ENCODE measurements around the gene CABP4.

The CABP4 gene

GRCh38 chr11:67492069-67492727 is 37.0 kb downstream of the CABP4 start:
- no peak overlapping the region for H3K4me3 Mint-ChIP-seq
- H3K36me3 Mint-ChIP-seq (ENCODE audit: low read depth): peaks cover 100% of the 10 kb centered on the region
- H3K27me3 Mint-ChIP-seq: no peaks in the 10 kb centered on the region
- no peaks in the 10 kb centered on the region for H3K9me3 Mint-ChIP-seq
- intact Hi-C loops (cut with micrococcal nuclease): no loop called here
- peaks cover 10% of the 10 kb centered on the region for H3K4me1 Mint-ChIP-seq (ENCODE audit: low read depth)
- no peak overlapping the region for H3K27ac Mint-ChIP-seq

GRCh38 chr11:67492801-67493547 is 37.8 kb downstream of the CABP4 start:
- H3K4me1 Mint-ChIP-seq (ENCODE audit: low read depth): peaks cover 14% of the 10 kb centered on the region
- intact Hi-C loops (cut with micrococcal nuclease): no loop called here
- H3K27me3 Mint-ChIP-seq: no peaks in the 10 kb centered on the region
- no peaks in the 10 kb centered on the region for H3K9me3 Mint-ChIP-seq
- no peak overlapping the region for H3K27ac Mint-ChIP-seq
- H3K36me3 Mint-ChIP-seq (ENCODE audit: low read depth): peaks cover 100% of the 10 kb centered on the region
- H3K4me3 Mint-ChIP-seq: no peak overlapping the region

- no peak overlapping the region for H3K27ac Mint-ChIP-seq
- peaks cover 12% of the 10 kb centered on the region for H3K4me1 Mint-ChIP-seq (ENCODE audit: low read depth)
- intact Hi-C loops (cut with micrococcal nuclease): no loop called here
- H3K36me3 Mint-ChIP-seq (ENCODE audit: low read depth): peaks cover 100% of the 10 kb centered on the region
- no peaks in the 10 kb centered on the region for H3K9me3 Mint-ChIP-seq
- no peak overlapping the region for H3K4me3 Mint-ChIP-seq
- H3K27me3 Mint-ChIP-seq: no peaks in the 10 kb centered on the region
Observed at GRCh38 chr11:67493548-67494370, 38.6 kb downstream of the CABP4 start.

- H3K4me3 Mint-ChIP-seq: no peak overlapping the region
- intact Hi-C loops (cut with micrococcal nuclease): no loop called here
- H3K27me3 Mint-ChIP-seq: no peaks in the 10 kb centered on the region
- H3K36me3 Mint-ChIP-seq (ENCODE audit: low read depth): peaks cover 100% of the 10 kb centered on the region
- no peaks in the 10 kb centered on the region for H3K9me3 Mint-ChIP-seq
- peaks cover 12% of the 10 kb centered on the region for H3K4me1 Mint-ChIP-seq (ENCODE audit: low read depth)
- H3K27ac Mint-ChIP-seq: no peak overlapping the region
Observed at GRCh38 chr11:67494371-67495233, 39.4 kb downstream of the CABP4 start.

GRCh38 chr11:67495234-67496005 is 40.3 kb downstream of the CABP4 start:
- intact Hi-C loops (cut with micrococcal nuclease): no loop called here
- Mint-ChIP-seq H3K9me3 (no peaks in the 10 kb centered on the region), H3K36me3 (ENCODE audit: low read depth) (peaks cover 100% of the 10 kb centered on the region), H3K4me3 (no peak overlapping the region), H3K4me1 (ENCODE audit: low read depth) (peaks cover 15% of the 10 kb centered on the region), H3K27me3 (no peaks in the 10 kb centered on the region), H3K27ac (no peak overlapping the region)

- intact Hi-C loops (cut with micrococcal nuclease): no loop called here
- Mint-ChIP-seq H3K27me3 (no peaks in the 10 kb centered on the region), H3K4me3 (no peak overlapping the region), H3K4me1 (ENCODE audit: low read depth) (peaks cover 21% of the 10 kb centered on the region), H3K27ac (no peak overlapping the region), H3K9me3 (no peaks in the 10 kb centered on the region), H3K36me3 (ENCODE audit: low read depth) (peaks cover 100% of the 10 kb centered on the region)
Observed at GRCh38 chr11:67496113-67496512, 41.0 kb downstream of the CABP4 start.

GRCh38 chr11:67497656-67498291 is 42.6 kb downstream of the CABP4 start:
- H3K36me3 Mint-ChIP-seq (ENCODE audit: low read depth): peaks cover 100% of the 10 kb centered on the region
- no peaks in the 10 kb centered on the region for H3K9me3 Mint-ChIP-seq
- H3K27ac Mint-ChIP-seq: no peak overlapping the region
- H3K4me1 Mint-ChIP-seq (ENCODE audit: low read depth): peaks cover 38% of the 10 kb centered on the region
- no peak overlapping the region for H3K4me3 Mint-ChIP-seq
- intact Hi-C loops (cut with micrococcal nuclease): no loop called here
- H3K27me3 Mint-ChIP-seq: no peaks in the 10 kb centered on the region

- Mint-ChIP-seq H3K27ac (no peak overlapping the region), H3K9me3 (no peaks in the 10 kb centered on the region), H3K27me3 (no peaks in the 10 kb centered on the region), H3K36me3 (ENCODE audit: low read depth) (peaks cover 100% of the 10 kb centered on the region), H3K4me1 (ENCODE audit: low read depth) (peaks cover 46% of the 10 kb centered on the region), H3K4me3 (no peak overlapping the region)
- intact Hi-C loops (cut with micrococcal nuclease): no loop called here
Observed at GRCh38 chr11:67498544-67498972, 43.4 kb downstream of the CABP4 start.

GRCh38 chr11:67499808-67500483 is 44.8 kb downstream of the CABP4 start:
- Mint-ChIP-seq H3K4me1 (ENCODE audit: low read depth) (peaks cover 56% of the 10 kb centered on the region), H3K27ac (no peak overlapping the region), H3K9me3 (no peaks in the 10 kb centered on the region), H3K27me3 (no peaks in the 10 kb centered on the region), H3K36me3 (ENCODE audit: low read depth) (peaks cover 97% of the 10 kb centered on the region), H3K4me3 (no peak overlapping the region)
- intact Hi-C loops (cut with micrococcal nuclease): loop anchor here (10.0 kb wide), 1 partner anchor 215 kb away; the partner anchor contains the start of gene ANKRD13D

GRCh38 chr11:67500484-67500821 is 45.3 kb downstream of the CABP4 start:
- H3K27ac Mint-ChIP-seq: no peak overlapping the region

GRCh38 chr11:67500831-67501715 is 45.9 kb downstream of the CABP4 start:
- no peaks in the 10 kb centered on the region for H3K9me3 Mint-ChIP-seq
- H3K36me3 Mint-ChIP-seq (ENCODE audit: low read depth): peaks cover 94% of the 10 kb centered on the region
- no peak overlapping the region for H3K27ac Mint-ChIP-seq
- no peaks in the 10 kb centered on the region for H3K27me3 Mint-ChIP-seq
- H3K4me3 Mint-ChIP-seq: no peak overlapping the region
- peaks cover 64% of the 10 kb centered on the region for H3K4me1 Mint-ChIP-seq (ENCODE audit: low read depth)
- intact Hi-C loops (cut with micrococcal nuclease): loop anchor here (10.0 kb wide), 1 partner anchor 216 kb away; the partner anchor contains the start of gene ANKRD13D

More at GRCh38 chr11:67500484-67500821, 45.3 kb downstream of the CABP4 start:
- Mint-ChIP-seq H3K4me3 (no peak overlapping the region), H3K36me3 (ENCODE audit: low read depth) (peaks cover 94% of the 10 kb centered on the region), H3K4me1 (ENCODE audit: low read depth) (peaks cover 58% of the 10 kb centered on the region), H3K9me3 (no peaks in the 10 kb centered on the region), H3K27me3 (no peaks in the 10 kb centered on the region)
- intact Hi-C loops (cut with micrococcal nuclease): loop anchor here (10.0 kb wide), 1 partner anchor 216 kb away; the partner anchor contains the start of gene ANKRD13D

Data from dendritic cell treated with granulocyte-macrophage colony-stimulating factor and Interleukin-4, amounts not matched to agents 40 ng/mL and 50 ng/mL, for 4 days (primary cell).